HEK293 (cell line): ENCODE measurements around the gene ZNF350.

ENCODE experiments used
- HIC1 ChIP-seq: fragments of 450-650 bp; formaldehyde crosslinking; IDR thresholded peaks from 2 replicates; pipeline ENCODE4 v1.5.1; 2016; ENCODE audit warnings: missing biosample characterization, missing genetic modification characterization
- KLF16 ChIP-seq: fragments of 450-650 bp; formaldehyde crosslinking; IDR thresholded peaks from 2 replicates; pipeline ENCODE4 v1.5.1; 2017; ENCODE audit warnings: missing biosample characterization, missing genetic modification characterization
- OSR2 ChIP-seq: fragments of 450-650 bp; formaldehyde crosslinking; IDR thresholded peaks from 2 replicates; pipeline ENCODE4 v1.5.1; 2016; ENCODE audit warnings: missing biosample characterization, missing genetic modification characterization
- PRDM1 ChIP-seq: fragments of 450-650 bp; formaldehyde crosslinking; IDR thresholded peaks from 2 replicates; pipeline ENCODE4; 2016; ENCODE audit warnings: missing biosample characterization, missing genetic modification characterization
- PRDM4 ChIP-seq: fragments of 450-650 bp; formaldehyde crosslinking; IDR thresholded peaks from 2 replicates; pipeline ENCODE4 v1.5.1; 2017; ENCODE audit warnings: missing biosample characterization, missing genetic modification characterization
- SCRT1 ChIP-seq: fragments of 450-650 bp; formaldehyde crosslinking; IDR thresholded peaks from 2 replicates; pipeline ENCODE4 v1.5.1; 2016; ENCODE audit warnings: missing biosample characterization, missing genetic modification characterization, borderline replicate concordance
- WT1 ChIP-seq: fragments of 450-650 bp; formaldehyde crosslinking; IDR thresholded peaks from 2 replicates; pipeline ENCODE4 v1.5.1; 2016; ENCODE audit warnings: missing biosample characterization, missing genetic modification characterization
- ZFHX2 ChIP-seq: fragments of 450-650 bp; formaldehyde crosslinking; conservative IDR thresholded peaks from 2 replicates; pipeline ENCODE4 v1.5.1; 2016; ENCODE audit warnings: missing biosample characterization, missing genetic modification characterization
- ZNF114 ChIP-seq: fragments of 450-650 bp; formaldehyde crosslinking; IDR thresholded peaks from 2 replicates; pipeline ENCODE4 v1.5.0; 2017; ENCODE audit warnings: missing biosample characterization, missing genetic modification characterization
- ZNF121 ChIP-seq: fragments of 450-650 bp; formaldehyde crosslinking; IDR thresholded peaks from 2 replicates; pipeline ENCODE4 v1.5.1; 2016; ENCODE audit warnings: missing biosample characterization, missing genetic modification characterization
- ZNF2 ChIP-seq: fragments of 450-650 bp; formaldehyde crosslinking; IDR thresholded peaks from 2 replicates; pipeline ENCODE4 v1.5.1; 2016; ENCODE audit warnings: missing biosample characterization, missing genetic modification characterization
- ZNF311 ChIP-seq: fragments of 450-650 bp; formaldehyde crosslinking; IDR thresholded peaks from 2 replicates; pipeline ENCODE4 v1.5.1; 2017; ENCODE audit warnings: missing biosample characterization, missing genetic modification characterization, borderline replicate concordance
- ZNF404 ChIP-seq: fragments of 450-650 bp; formaldehyde crosslinking; IDR thresholded peaks from 2 replicates; pipeline ENCODE4 v1.5.1; 2017; ENCODE audit warnings: missing biosample characterization, missing genetic modification characterization
- ZNF433 ChIP-seq: fragments of 450-650 bp; formaldehyde crosslinking; IDR thresholded peaks from 2 replicates; pipeline ENCODE4 v1.5.1; 2016; ENCODE audit warnings: missing biosample characterization, missing genetic modification characterization, low read depth
- ZNF449 ChIP-seq: fragments of 450-650 bp; formaldehyde crosslinking; IDR thresholded peaks from 2 replicates; pipeline ENCODE4 v1.5.1; 2017; ENCODE audit warnings: missing biosample characterization, mild to moderate bottlenecking, missing genetic modification characterization, moderate library complexity
- ZNF530 ChIP-seq: fragments of 450-650 bp; formaldehyde crosslinking; IDR thresholded peaks from 2 replicates; pipeline ENCODE4 v1.5.1; 2016; ENCODE audit warnings: low read depth, missing biosample characterization, missing genetic modification characterization
- ZNF544 ChIP-seq: fragments of 450-650 bp; formaldehyde crosslinking; IDR thresholded peaks from 2 replicates; pipeline ENCODE4 v1.5.0; 2017; ENCODE audit warnings: missing biosample characterization, missing genetic modification characterization
- ZNF549 ChIP-seq: fragments of 450-650 bp; IDR thresholded peaks from 2 replicates; pipeline ENCODE4 v1.5.1; 2018; ENCODE audit warnings: missing biosample characterization, missing genetic modification characterization, mild to moderate bottlenecking, inconsistent platforms, moderate library complexity
- ZNF610 ChIP-seq: fragments of 450-650 bp; formaldehyde crosslinking; IDR thresholded peaks from 2 replicates; pipeline ENCODE4 v1.5.1; 2016; ENCODE audit warnings: missing biosample characterization, missing genetic modification characterization, borderline replicate concordance
- ZNF623 ChIP-seq: fragments of 450-650 bp; formaldehyde crosslinking; IDR thresholded peaks from 2 replicates; pipeline ENCODE4 v1.5.1; 2016; ENCODE audit warnings: missing biosample characterization, missing genetic modification characterization
- ZNF654 ChIP-seq: fragments of 450-650 bp; formaldehyde crosslinking; IDR thresholded peaks from 2 replicates; pipeline ENCODE4 v1.5.1; 2016; ENCODE audit warnings: low read depth, missing biosample characterization, missing genetic modification characterization
- ZSCAN23 ChIP-seq: fragments of 450-650 bp; formaldehyde crosslinking; IDR thresholded peaks from 2 replicates; pipeline ENCODE4 v1.5.1; 2016; ENCODE audit warnings: missing biosample characterization, missing genetic modification characterization
- ZSCAN30 ChIP-seq: fragments of 450-650 bp; IDR thresholded peaks from 2 replicates; pipeline ENCODE4 v1.5.1; 2018; ENCODE audit warnings: missing biosample characterization, mild to moderate bottlenecking, missing genetic modification characterization, moderate library complexity
- TF ChIP-seq, protein P1 (sequence below): fragments of 450-650 bp; formaldehyde crosslinking; IDR thresholded peaks from 2 replicates; pipeline ENCODE4 v1.5.1; 2016; ENCODE audit warnings: missing biosample characterization, missing genetic modification characterization
- TF ChIP-seq, protein P2 (sequence below): fragments of 450-650 bp; formaldehyde crosslinking; IDR thresholded peaks from 2 replicates; pipeline ENCODE4 v1.5.1; 2016; ENCODE audit warnings: missing biosample characterization, missing genetic modification characterization
- TF ChIP-seq, protein P3 (sequence below): sonication (generic); formaldehyde crosslinking; IDR thresholded peaks from 2 replicates; pipeline ENCODE4 v1.8.1; 2022; ENCODE audit warnings: mild to moderate bottlenecking, moderate library complexity, missing genetic modification reagents
- TF ChIP-seq, protein P4 (sequence below): fragments of 450-650 bp; formaldehyde crosslinking; IDR thresholded peaks from 2 replicates; pipeline ENCODE4 v1.5.1; 2016; ENCODE audit warnings: missing biosample characterization, missing genetic modification characterization, low read depth

ZNF350 gene

DNA sequence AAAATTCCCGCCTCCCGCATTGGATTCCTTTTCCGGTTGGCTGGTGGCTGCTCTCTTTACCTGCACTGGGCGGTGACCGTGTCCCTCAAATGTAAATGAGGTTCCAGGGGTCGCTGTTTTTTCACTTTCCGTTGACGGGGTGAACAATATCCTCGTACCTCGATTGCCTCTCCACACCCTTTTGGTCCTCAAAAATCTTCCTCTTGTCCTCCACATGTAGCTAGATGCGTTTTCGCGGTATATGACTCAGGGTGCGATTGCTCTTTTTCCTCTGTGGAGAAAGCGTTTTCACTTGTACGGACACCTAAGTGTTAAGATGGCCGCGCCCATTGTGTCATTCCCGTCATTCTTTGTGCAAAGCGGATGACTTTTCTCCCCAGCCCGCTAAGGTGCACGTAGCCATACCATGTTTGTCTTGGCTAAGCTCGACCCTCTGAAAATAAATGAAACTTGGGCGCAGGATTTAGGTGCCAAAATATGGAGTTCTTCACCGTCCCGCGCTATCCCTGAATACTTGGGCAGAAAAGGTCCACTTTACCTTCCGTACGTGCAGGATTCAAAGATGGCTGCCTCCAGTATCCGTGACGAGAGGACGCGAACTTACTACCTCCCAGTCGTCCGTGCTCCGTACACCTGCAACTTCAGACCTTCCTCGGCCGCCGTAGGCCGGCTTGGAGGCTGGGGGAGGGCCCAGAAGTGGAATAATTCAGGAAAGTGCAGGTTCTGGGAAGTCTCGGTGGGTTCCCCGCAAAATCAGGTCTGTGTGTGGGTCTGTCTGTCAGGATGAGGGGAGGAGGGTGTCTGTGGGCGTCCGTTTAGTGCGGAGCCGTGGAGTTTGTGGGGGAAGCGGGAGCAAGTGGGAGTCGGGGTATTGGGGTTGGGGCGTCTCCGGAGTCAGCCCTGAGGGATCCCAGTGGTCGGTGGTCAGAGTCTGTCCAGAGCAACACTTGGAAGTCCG is 59.6 kb downstream of the ZNF350 start, which contains the start of gene ZNF613 (continued):
- TF ChIP-seq, protein P1, sequence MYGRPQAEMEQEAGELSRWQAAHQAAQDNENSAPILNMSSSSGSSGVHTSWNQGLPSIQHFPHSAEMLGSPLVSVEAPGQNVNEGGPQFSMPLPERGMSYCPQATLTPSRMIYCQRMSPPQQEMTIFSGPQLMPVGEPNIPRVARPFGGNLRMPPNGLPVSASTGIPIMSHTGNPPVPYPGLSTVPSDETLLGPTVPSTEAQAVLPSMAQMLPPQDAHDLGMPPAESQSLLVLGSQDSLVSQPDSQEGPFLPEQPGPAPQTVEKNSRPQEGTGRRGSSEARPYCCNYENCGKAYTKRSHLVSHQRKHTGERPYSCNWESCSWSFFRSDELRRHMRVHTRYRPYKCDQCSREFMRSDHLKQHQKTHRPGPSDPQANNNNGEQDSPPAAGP (tag by site-specific recombination): no peak
- TF ChIP-seq ZFHX2 (tag by site-specific recombination): peak; percentile 75
- TF ChIP-seq, protein P2, sequence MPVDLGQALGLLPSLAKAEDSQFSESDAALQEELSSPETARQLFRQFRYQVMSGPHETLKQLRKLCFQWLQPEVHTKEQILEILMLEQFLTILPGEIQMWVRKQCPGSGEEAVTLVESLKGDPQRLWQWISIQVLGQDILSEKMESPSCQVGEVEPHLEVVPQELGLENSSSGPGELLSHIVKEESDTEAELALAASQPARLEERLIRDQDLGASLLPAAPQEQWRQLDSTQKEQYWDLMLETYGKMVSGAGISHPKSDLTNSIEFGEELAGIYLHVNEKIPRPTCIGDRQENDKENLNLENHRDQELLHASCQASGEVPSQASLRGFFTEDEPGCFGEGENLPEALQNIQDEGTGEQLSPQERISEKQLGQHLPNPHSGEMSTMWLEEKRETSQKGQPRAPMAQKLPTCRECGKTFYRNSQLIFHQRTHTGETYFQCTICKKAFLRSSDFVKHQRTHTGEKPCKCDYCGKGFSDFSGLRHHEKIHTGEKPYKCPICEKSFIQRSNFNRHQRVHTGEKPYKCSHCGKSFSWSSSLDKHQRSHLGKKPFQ (tag by site-specific recombination): no peak
- TF ChIP-seq ZNF121 (tag by site-specific recombination): no peak
- no peak for TF ChIP-seq ZNF549 (tag by site-specific recombination)
- TF ChIP-seq ZNF449 (tag by site-specific recombination): no peak; the same call in 1 of the 2 replicates
- TF ChIP-seq ZSCAN23 (tag by site-specific recombination): no peak
- TF ChIP-seq ZSCAN30 (tag by site-specific recombination): no peak
- TF ChIP-seq HIC1 (tag by site-specific recombination): no peak
- TF ChIP-seq ZNF610 (tag by site-specific recombination): no peak
- no peak for TF ChIP-seq OSR2
- no peak for TF ChIP-seq ZNF311 (tag by site-specific recombination)
- no peak for TF ChIP-seq ZNF114 (tag by site-specific recombination)
- no peak for TF ChIP-seq SCRT1
- TF ChIP-seq, protein P3, sequence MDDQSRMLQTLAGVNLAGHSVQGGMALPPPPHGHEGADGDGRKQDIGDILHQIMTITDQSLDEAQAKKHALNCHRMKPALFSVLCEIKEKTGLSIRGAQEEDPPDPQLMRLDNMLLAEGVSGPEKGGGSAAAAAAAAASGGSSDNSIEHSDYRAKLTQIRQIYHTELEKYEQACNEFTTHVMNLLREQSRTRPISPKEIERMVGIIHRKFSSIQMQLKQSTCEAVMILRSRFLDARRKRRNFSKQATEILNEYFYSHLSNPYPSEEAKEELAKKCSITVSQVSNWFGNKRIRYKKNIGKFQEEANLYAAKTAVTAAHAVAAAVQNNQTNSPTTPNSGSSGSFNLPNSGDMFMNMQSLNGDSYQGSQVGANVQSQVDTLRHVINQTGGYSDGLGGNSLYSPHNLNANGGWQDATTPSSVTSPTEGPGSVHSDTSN (CRISPR knock-in tag): no peak; the same call in 1 of the 2 replicates
- no peak for TF ChIP-seq ZNF654 (tag by site-specific recombination)
- no peak for TF ChIP-seq ZNF433 (tag by site-specific recombination)
- TF ChIP-seq PRDM1 (tag by site-specific recombination): peak; percentile 90
- peak; percentile 34; the same call in 1 of the 2 replicates for TF ChIP-seq ZNF623 (tag by site-specific recombination)
- no peak for TF ChIP-seq PRDM4 (tag by site-specific recombination)
- no peak for TF ChIP-seq ZNF530 (tag by site-specific recombination)
- no peak for TF ChIP-seq WT1 (tag by site-specific recombination)
- 0 out of 2 replicates have a peak, but pooled peaks have one; percentile 21 for TF ChIP-seq KLF16 (tag by site-specific recombination)
- no peak for TF ChIP-seq ZNF404
- TF ChIP-seq ZNF2: 0 out of 2 replicates have a peak, but pooled peaks have one; percentile 63
- no peak for TF ChIP-seq ZNF544 (tag by site-specific recombination)
- TF ChIP-seq, protein P4, sequence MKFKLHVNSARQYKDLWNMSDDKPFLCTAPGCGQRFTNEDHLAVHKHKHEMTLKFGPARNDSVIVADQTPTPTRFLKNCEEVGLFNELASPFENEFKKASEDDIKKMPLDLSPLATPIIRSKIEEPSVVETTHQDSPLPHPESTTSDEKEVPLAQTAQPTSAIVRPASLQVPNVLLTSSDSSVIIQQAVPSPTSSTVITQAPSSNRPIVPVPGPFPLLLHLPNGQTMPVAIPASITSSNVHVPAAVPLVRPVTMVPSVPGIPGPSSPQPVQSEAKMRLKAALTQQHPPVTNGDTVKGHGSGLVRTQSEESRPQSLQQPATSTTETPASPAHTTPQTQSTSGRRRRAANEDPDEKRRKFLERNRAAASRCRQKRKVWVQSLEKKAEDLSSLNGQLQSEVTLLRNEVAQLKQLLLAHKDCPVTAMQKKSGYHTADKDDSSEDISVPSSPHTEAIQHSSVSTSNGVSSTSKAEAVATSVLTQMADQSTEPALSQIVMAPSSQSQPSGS (tag by site-specific recombination): no peak
